ENCODE data around the gene C12orf76.

DNA sequence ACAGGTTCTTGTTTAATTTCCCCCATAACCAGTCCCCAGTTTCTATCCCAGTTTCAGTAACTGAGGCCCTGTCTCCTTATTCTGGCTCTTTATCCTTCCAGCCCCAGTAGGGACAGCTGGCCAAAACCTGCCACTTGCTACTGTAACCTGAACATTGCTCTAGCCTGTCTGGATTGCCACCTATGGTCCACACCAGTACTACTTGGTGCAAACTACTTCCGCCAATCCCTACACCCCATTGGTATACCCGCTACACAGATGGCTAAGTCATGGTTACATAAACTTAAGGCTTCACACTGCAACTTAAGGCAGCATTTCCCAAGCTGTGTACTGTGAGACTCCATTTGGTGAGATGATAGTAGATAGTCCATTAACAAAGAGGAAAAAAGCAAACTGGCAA lies 20.3 kb upstream of the C12orf76 start:
- TF ChIP-seq TBL1XR1 (IDR thresholded peaks at IDR 0.05; ENCODE audit: low read depth, low read length) (no peak), ZNF217 (IDR thresholded peaks at IDR 0.05) (no peak), CEBPB (IDR thresholded peaks at IDR 0.05; ENCODE audit: borderline replicate concordance in 1 of 2, low read depth in 2 of 2, low read length in 2 of 2) (no peak), POLR2A (IDR thresholded peaks at IDR 0.05; ENCODE audit: low read depth, low read length) (no peak), EP300 (IDR thresholded peaks at IDR 0.05; ENCODE audit: borderline replicate concordance in 1 of 2, control insufficient read depth in 1 of 2, low read depth in 2 of 2, low read length in 2 of 2) (no peak), TCF3 (IDR thresholded peaks at IDR 0.05; ENCODE audit: borderline replicate concordance, insufficient read depth, low read depth, low read length) (no peak), SRF (IDR thresholded peaks at IDR 0.05; ENCODE audit: low read depth in 2 of 2, low read length in 2 of 2) (no peak), BHLHE40 (IDR thresholded peaks at IDR 0.05; ENCODE audit: borderline replicate concordance in 1 of 2, low read depth in 2 of 2, low read length in 1 of 2) (no peak), ZNF274 (IDR thresholded peaks at IDR 0.05; ENCODE audit: insufficient read depth, insufficient read length) (no peak), JUNB (IDR thresholded peaks at IDR 0.05) (no peak), TCF12 (IDR thresholded peaks at IDR 0.05; ENCODE audit: low read depth, low read length) (no peak), SMC3 (IDR thresholded peaks at IDR 0.05; ENCODE audit: borderline replicate concordance, low read length) (no peak)
- TF ChIP-seq, protein P1, sequence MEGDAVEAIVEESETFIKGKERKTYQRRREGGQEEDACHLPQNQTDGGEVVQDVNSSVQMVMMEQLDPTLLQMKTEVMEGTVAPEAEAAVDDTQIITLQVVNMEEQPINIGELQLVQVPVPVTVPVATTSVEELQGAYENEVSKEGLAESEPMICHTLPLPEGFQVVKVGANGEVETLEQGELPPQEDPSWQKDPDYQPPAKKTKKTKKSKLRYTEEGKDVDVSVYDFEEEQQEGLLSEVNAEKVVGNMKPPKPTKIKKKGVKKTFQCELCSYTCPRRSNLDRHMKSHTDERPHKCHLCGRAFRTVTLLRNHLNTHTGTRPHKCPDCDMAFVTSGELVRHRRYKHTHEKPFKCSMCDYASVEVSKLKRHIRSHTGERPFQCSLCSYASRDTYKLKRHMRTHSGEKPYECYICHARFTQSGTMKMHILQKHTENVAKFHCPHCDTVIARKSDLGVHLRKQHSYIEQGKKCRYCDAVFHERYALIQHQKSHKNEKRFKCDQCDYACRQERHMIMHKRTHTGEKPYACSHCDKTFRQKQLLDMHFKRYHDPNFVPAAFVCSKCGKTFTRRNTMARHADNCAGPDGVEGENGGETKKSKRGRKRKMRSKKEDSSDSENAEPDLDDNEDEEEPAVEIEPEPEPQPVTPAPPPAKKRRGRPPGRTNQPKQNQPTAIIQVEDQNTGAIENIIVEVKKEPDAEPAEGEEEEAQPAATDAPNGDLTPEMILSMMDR (IDR thresholded peaks at IDR 0.05 in 2 of 3, conservative IDR thresholded peaks at IDR 0.05 in 1 of 3; ENCODE audit: control insufficient read depth in 2 of 3, extremely low read depth in 1 of 3, insufficient read depth in 1 of 3, low read depth in 3 of 3, low read length in 3 of 3) = no peak
- TF ChIP-seq, protein P2, sequence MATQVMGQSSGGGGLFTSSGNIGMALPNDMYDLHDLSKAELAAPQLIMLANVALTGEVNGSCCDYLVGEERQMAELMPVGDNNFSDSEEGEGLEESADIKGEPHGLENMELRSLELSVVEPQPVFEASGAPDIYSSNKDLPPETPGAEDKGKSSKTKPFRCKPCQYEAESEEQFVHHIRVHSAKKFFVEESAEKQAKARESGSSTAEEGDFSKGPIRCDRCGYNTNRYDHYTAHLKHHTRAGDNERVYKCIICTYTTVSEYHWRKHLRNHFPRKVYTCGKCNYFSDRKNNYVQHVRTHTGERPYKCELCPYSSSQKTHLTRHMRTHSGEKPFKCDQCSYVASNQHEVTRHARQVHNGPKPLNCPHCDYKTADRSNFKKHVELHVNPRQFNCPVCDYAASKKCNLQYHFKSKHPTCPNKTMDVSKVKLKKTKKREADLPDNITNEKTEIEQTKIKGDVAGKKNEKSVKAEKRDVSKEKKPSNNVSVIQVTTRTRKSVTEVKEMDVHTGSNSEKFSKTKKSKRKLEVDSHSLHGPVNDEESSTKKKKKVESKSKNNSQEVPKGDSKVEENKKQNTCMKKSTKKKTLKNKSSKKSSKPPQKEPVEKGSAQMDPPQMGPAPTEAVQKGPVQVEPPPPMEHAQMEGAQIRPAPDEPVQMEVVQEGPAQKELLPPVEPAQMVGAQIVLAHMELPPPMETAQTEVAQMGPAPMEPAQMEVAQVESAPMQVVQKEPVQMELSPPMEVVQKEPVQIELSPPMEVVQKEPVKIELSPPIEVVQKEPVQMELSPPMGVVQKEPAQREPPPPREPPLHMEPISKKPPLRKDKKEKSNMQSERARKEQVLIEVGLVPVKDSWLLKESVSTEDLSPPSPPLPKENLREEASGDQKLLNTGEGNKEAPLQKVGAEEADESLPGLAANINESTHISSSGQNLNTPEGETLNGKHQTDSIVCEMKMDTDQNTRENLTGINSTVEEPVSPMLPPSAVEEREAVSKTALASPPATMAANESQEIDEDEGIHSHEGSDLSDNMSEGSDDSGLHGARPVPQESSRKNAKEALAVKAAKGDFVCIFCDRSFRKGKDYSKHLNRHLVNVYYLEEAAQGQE (IDR thresholded peaks at IDR 0.05; ENCODE audit: low read depth, low read length) = no peak

Measured in GM12878 (cell line).